Cardiac muscle cell (in vitro differentiated cells and primary cell): ENCODE results near the gene MCC. TPM values are rescaled to one million over a fixed set of nuclear protein-coding genes. Genes with fewer than 3 reads are reported as not detected.
A peak's percentile ranks its signal among the peaks of the same experiment; 100 is the strongest.

ENCODE experiments used
- DNase-seq, 2 donors: peaks; one replicate each; pipeline versions ENCODE4 v3.0.0 to v3.0.0-alpha.2; 2010 to 2017; ENCODE audit warnings: low read depth in 1 of 2, low spot score in 1 of 2
- H3K27ac ChIP-seq: fragments of 200-600 bp; sonication (generic); 2 replicates; pipeline ENCODE4 v1.5.1; 2016
- H3K27me3 ChIP-seq: fragments of 200-600 bp; sonication (generic); 2 replicates; pipeline ENCODE4 v1.6.0; 2016; ENCODE audit warnings: control low read depth
- H3K36me3 ChIP-seq: fragments of 200-600 bp; sonication (generic); 2 replicates; pipeline ENCODE4 v1.5.1; 2016; ENCODE audit warnings: control low read depth
- H3K4me1 ChIP-seq: fragments of 200-600 bp; sonication (generic); 2 replicates; pipeline ENCODE4 v1.8.1; 2017; ENCODE audit warnings: low read depth, mild to moderate bottlenecking, mixed run types
- H3K4me3 ChIP-seq: fragments of 200-600 bp; sonication (generic); 2 replicates; pipeline ENCODE4 v1.5.1; 2016; ENCODE audit warnings: mild to moderate bottlenecking
- H3K9me3 ChIP-seq: fragments of 200-600 bp; sonication (generic); 2 replicates; pipeline ENCODE4 v1.5.1; 2017; ENCODE audit warnings: low read depth, mild to moderate bottlenecking, control low read depth
- polyA plus RNA-seq: library from polyadenylated mRNA; unstranded; fragments of >200 nt; fragmentation: Nextera tagmentation; extraction: Ambion mirVana; gene quantifications from 2 replicates; pipeline ENCODE4 v1.2.1, GENCODE V29; 2016
- total RNA-seq: library from RNA; depleted of rRNA; stranded (reverse); fragments of >200 nt; gene quantifications from 2 replicates; pipeline ENCODE4 v1.2.3, GENCODE V29; 2016
- TF ChIP-seq, protein P1 (sequence below): IDR thresholded peaks from 2 replicates; pipeline ENCODE4 v1.5.1; 2012; ENCODE audit warnings: low read depth, mild to moderate bottlenecking, low read length

Gene MCC
- total and polyA plus RNA-seq, 2 experiments from 2014 or later = 37.8 to 137 TPM

DNA sequence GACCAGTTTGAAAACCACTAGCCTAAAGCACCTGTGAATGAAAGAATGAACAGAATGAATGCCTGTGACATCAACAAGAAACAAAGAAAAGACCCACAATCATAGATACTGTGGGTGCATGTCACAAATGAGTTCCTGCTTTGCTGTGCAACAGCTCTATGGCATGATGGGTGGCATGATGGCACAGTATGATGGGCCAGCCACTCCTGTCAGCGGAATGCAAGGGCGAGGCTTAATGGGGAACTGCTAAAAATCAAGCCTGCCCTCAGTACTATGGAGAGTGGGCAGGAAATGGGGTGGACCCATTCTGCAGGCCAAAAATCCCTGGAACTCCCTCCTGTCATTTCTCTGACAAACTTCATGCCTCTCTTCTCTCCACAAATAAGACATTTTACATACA lies 422.6 kb downstream of the MCC start:
- Histone ChIP-seq H3K27me3 (no peaks in the 10 kb centered on the region), H3K4me3 (no peak overlapping the region), H3K4me1 (peaks cover 9% of the 10 kb centered on the region), H3K36me3 (peaks cover 42% of the 10 kb centered on the region), H3K9me3 (no peaks in the 10 kb centered on the region), H3K27ac (no peak overlapping the region)
- TF ChIP-seq, protein P1, sequence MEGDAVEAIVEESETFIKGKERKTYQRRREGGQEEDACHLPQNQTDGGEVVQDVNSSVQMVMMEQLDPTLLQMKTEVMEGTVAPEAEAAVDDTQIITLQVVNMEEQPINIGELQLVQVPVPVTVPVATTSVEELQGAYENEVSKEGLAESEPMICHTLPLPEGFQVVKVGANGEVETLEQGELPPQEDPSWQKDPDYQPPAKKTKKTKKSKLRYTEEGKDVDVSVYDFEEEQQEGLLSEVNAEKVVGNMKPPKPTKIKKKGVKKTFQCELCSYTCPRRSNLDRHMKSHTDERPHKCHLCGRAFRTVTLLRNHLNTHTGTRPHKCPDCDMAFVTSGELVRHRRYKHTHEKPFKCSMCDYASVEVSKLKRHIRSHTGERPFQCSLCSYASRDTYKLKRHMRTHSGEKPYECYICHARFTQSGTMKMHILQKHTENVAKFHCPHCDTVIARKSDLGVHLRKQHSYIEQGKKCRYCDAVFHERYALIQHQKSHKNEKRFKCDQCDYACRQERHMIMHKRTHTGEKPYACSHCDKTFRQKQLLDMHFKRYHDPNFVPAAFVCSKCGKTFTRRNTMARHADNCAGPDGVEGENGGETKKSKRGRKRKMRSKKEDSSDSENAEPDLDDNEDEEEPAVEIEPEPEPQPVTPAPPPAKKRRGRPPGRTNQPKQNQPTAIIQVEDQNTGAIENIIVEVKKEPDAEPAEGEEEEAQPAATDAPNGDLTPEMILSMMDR = no peak
- no peak for DNase-seq

DNA sequence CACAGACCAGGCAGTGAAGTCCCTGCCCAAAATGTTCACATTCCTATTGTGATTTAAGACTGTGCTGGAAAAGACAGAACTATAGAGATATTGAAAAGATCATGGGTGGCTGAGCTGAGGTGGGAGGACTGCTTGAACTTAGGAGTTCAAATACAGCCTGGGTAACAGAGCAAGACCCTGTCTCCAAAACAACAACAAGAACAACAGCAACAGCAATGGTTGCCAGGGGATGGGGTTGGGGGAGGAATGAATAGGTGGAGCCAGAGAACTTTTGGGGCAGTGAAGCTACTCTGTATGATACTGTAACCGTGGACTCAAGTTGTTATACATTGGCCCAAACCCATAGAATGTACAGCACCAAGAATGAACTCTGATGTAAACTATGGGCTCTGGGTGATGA lies 423.4 kb downstream of the MCC start:
- Histone ChIP-seq H3K27me3 (no peaks in the 10 kb centered on the region), H3K36me3 (peaks cover 38% of the 10 kb centered on the region), H3K9me3 (no peaks in the 10 kb centered on the region), H3K4me1 (peaks cover 9% of the 10 kb centered on the region), H3K4me3 (no peak overlapping the region), H3K27ac (no peak overlapping the region)
- no peak for DNase-seq
- TF ChIP-seq, protein P1 = no peak

DNA sequence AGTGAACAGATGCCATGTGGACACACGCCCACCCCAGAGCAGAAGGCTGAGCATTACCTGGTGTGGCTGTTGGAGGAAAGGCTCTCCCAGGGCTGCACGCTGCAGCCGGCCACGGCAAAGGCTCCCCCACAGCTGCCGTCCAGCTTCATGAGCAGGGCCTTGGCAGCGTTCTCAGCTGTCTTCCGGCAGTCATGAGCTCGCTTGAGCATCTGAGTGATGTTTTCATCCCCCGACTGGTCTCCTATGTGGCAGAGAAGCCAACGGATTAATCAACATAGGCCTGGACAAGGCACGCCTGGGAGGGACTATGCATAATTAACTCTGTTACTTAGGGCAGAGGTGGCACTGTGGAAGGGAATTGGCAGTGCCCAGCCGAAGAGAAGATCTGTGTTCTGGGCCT lies 424.3 kb downstream of the MCC start:
- Histone ChIP-seq H3K27ac (no peak overlapping the region), H3K4me1 (peaks cover 9% of the 10 kb centered on the region)

DNA sequence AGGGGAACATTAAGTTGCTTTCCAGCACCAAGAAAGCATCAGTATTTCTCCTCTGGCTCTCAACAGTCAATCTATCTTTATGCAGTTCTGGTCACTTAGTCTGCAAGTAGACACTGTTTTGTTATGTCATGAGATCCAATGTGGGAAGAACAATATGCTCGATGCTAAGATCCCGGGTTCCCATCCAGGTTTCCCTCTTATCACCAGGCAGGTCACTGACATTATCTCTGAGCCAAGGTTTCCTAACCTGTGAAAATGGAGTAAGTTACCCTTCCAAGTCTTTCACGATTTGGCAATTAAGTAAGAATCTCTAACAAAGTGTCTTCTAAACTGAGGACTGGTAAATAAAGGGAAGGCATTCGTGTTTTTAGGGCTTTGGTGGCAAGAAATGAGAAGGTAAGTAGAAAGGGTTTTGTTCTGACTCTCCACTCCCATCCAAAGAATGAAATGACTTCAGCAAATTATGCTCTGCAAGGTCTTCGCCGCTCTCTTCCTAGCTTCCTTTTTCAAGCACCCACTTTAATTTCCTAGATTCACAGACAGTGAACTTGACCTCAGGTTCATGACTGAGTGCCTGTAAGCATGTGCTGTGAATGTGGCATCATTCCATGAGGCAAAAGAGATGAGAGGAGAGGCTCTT lies 425.3 kb downstream of the MCC start:
- Histone ChIP-seq H3K27ac (no peak overlapping the region), H3K27me3 (no peaks in the 10 kb centered on the region), H3K4me3 (no peak overlapping the region), H3K9me3 (no peaks in the 10 kb centered on the region), H3K36me3 (peaks cover 35% of the 10 kb centered on the region), H3K4me1 (peaks cover 9% of the 10 kb centered on the region)
- TF ChIP-seq, protein P1 = no peak
- DNase-seq = no peak

More for the DNA sequence above, 424.3 kb downstream of the MCC start:
- TF ChIP-seq, protein P1 = no peak
- H3K4me3 ChIP-seq = no peak overlapping the region
- no peak for DNase-seq
- H3K27me3 ChIP-seq = no peaks in the 10 kb centered on the region
- peaks cover 38% of the 10 kb centered on the region for H3K36me3 ChIP-seq
- H3K9me3 ChIP-seq = no peaks in the 10 kb centered on the region

DNA sequence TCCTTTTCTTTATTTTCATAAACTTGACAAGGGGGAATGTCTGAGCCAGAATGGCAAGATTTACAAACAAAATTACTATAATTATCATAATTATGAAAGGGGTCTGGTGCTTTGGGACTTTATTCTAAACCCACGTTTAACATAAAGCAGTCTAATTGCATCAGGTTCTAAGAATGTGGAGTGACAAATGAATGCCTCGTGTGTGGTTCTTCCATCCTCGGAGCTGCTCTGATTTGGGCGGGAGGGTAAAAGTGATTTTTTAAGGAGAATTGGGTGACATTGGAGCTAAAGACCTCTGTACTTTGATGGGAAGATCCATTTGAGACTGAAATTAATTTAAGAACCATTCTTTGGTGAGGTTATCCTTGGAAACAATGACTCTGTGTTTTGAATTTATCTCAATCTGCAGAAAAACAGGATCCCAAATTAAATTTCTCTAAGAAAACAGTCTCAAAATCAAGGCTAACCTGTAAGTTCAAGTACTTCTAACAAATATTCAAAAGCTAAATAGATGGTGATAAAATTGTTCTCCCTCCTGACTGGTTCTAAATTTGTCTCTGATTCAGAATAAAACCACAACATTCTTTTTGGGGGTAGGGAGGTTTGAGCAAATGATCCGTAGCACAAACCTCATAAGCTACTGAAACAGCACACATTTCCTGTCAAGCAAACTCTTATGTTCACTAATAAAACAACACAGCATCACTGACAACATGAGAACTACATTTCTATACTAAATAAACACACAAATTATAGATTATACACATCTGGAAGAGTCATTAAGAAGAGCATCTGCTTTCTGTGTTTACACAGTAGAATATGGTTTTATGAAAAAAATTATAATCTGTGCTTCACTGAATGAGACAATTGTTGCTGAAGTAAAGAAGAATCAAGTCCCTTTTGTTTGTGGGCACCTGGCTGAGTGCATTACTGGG lies 426.1 kb downstream of the MCC start:
- peaks cover 9% of the 10 kb centered on the region for H3K4me1 ChIP-seq
- peak in 1 of 2 donors; percentile 73 for DNase-seq
- no peaks in the 10 kb centered on the region for H3K9me3 ChIP-seq
- H3K4me3 ChIP-seq = no peak overlapping the region
- H3K36me3 ChIP-seq = peaks cover 29% of the 10 kb centered on the region
- no peaks in the 10 kb centered on the region for H3K27me3 ChIP-seq
- TF ChIP-seq, protein P1 = no peak
- no peak overlapping the region for H3K27ac ChIP-seq
